GM04503 (cell line): ENCODE results near the gene FXYD3.

Source experiments
- DNase-seq: peaks from one replicate; pipeline ENCODE4 v3.0.0-alpha.2; 2012; ENCODE audit warnings: low read depth

The FXYD3 gene, protein sequence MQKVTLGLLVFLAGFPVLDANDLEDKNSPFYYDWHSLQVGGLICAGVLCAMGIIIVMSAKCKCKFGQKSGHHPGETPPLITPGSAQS

DNA sequence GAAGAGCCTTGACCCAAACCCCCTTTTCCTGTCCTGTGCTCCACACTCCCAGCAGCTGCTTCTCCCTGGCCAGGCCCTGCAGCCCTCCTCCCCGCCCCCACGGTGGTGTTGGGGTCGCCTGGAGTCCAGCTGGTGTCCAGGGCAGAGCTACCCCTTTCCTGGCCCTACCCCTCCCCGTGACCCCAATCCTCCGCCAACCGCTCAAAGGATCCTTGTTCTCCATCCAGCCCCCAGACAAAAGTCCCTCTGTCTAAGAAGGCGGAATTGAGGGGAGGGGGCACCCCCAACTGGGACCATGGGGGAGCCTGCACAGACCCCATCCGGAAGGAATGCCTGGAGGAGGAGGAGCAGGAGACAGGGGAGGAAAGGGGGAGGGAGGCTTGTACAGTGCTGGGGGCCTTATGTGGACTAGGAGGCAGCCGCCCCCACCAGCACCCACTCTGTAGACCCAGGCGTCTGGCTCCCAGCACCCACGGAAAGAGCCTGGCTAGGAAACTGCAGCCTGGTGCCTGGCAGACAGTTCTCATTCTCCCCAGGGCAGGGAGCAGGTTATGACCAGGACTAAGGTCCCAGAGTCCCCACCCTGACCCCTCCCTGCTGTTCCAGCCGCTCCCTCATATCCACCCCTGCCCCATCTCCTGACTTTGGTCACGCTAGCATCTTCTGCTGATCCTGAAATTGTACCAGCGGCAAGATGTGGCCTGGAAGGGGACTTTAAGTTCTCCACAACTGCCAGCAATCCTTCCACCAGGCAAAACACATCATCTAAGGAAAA, at the start of gene FXYD3:
FXYD3 (plus strand) TSS at position 647 of the 775 bp plus-strand sequence. CDS start 3,554 bp downstream, outside the sequence.
- DNase-seq: no peak

GRCh38 chr19:35066121-35066520, 49.5 kb upstream of the FXYD3 start:
- DNase-seq: no peak

- DNase-seq: no peak
These were observed 48.7 kb upstream of the FXYD3 start for GRCh38 chr19:35066691-35067563.

GRCh38 chr19:35068941-35069634, 46.5 kb upstream of the FXYD3 start:
- DNase-seq: no peak

GRCh38 chr19:35069696-35070095, 45.9 kb upstream of the FXYD3 start:
- DNase-seq: no peak

GRCh38 chr19:35070471-35070870, 45.2 kb upstream of the FXYD3 start:
- no peak for DNase-seq

- DNase-seq: no peak
These were observed 42.1 kb upstream of the FXYD3 start for GRCh38 chr19:35073516-35073915.

GRCh38 chr19:35073941-35074340, 41.7 kb upstream of the FXYD3 start:
- no peak for DNase-seq

GRCh38 chr19:35074426-35075201, 41.0 kb upstream of the FXYD3 start:
- DNase-seq: no peak

- DNase-seq: no peak
These were observed 40.2 kb upstream of the FXYD3 start for GRCh38 chr19:35075202-35076025.

GRCh38 chr19:35076026-35076370, 39.6 kb upstream of the FXYD3 start:
- no peak for DNase-seq

DNA sequence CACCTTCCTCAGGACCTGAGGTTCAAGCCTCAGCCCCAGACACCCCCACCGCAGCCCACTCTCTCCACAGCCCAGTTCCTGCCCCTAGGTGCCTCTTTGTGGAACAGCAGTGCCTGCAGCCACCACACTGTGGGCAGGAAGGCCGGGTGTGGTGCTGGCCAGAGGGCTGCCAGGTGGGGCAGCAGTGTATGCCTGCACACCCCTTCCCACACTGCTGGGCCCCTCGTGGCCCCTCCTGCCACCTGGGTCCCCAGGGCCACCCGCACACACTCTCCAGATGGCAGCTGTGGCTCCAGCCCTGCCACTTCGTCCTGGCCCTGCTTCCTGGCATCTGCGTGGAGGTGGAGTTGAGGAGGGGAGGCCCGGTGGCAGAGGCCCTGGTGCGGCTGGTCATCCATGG, 39.0 kb upstream of the FXYD3 start:
- DNase-seq: no peak

DNA sequence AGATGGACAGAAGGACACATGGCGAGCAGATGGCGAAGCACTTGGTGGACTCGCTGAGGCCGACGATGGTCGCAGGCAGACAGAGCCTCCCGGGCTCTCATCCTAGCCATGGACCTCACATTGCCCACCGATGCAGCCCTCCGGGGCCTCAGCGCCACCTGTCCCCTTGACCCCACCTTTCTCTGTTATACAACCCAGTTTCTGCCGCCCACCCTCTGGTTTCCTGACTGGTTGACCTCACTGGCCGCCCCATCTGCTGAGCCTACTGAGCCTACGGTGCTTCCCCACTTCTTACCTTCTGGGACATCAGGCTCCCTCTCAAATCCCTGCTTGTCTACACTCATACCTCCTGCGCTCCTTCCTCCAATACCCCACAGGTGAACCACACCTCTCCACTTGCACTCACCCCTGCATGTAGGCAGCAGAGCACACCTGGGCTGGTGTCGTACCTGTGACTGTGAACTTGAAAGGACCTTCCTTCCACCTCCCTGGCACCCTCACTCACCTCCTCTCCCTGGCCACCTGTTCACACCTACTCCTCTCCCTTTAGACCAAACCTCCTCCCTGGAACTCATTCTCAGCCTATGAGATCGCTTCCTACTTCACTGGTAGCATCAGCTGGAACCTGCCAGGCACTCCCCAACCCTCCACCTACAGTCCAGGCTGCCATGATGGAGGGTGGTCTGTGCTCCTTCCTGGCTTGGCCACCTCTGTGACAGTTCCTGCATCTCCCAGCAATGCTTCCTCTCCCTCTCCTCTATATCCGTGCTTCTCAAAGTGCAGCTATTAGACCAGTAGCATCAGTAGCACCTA, 38.0 kb upstream of the FXYD3 start:
- no peak for DNase-seq

- no peak for DNase-seq
These were observed 35.8 kb upstream of the FXYD3 start for GRCh38 chr19:35079826-35080225.

GRCh38 chr19:35080613-35081170, 34.9 kb upstream of the FXYD3 start:
- no peak for DNase-seq

DNA sequence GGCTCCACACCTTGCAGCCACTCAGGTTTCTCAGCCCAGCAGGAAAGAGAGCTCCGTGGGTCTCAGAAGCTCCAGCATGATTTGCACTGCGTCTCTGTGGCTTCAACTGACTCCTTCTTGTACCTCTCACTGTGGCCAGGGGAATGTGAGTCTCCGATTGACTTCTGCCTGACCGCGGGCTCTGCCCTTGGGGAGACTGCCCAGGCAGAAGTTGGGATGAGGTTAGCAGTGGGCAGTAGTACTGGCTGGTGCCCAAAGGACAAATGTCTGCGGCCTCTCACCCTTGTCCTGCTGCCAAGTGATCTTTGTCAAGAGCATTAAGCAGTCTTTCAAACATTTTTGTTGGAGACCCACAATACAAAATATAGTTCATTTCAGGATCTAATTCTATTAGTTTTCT, 34.4 kb upstream of the FXYD3 start:
- DNase-seq: no peak

GRCh38 chr19:35083691-35084508, 31.7 kb upstream of the FXYD3 start:
- DNase-seq: no peak

GRCh38 chr19:35084509-35084762, 31.2 kb upstream of the FXYD3 start:
- DNase-seq: no peak

GRCh38 chr19:35085947-35086346, 29.7 kb upstream of the FXYD3 start:
- DNase-seq: no peak
